IPS-18a (cell line): ENCODE measurements around the gene PTBP3.

Source experiments
- H3K27ac ChIP-seq: one replicate; pipeline ENCODE4 v1.5.1; 2013; ENCODE audit warnings: low read length
- H3K27me3 ChIP-seq: one replicate; pipeline ENCODE4 v1.6.1; 2013; ENCODE audit warnings: mild to moderate bottlenecking, low read length; ENCODE audit not compliant: control insufficient read depth, insufficient read depth
- H3K36me3 ChIP-seq: one replicate; pipeline ENCODE4 v1.6.1; 2013; ENCODE audit warnings: low read depth, low read length; ENCODE audit not compliant: control insufficient read depth
- H3K4me1 ChIP-seq: one replicate; pipeline ENCODE4 v1.6.1; 2013; ENCODE audit warnings: low read depth, low read length; ENCODE audit not compliant: control insufficient read depth
- H3K4me3 ChIP-seq: one replicate; pipeline ENCODE4 v1.5.1; 2013; ENCODE audit warnings: low read length
- H3K9ac ChIP-seq: one replicate; pipeline ENCODE4 v1.6.1; 2013; ENCODE audit warnings: mild to moderate bottlenecking, low read length, moderate library complexity
- H3K9me3 ChIP-seq: one replicate; pipeline ENCODE4 v1.6.1; 2013; ENCODE audit warnings: low read depth, low read length; ENCODE audit not compliant: control insufficient read depth

PTBP3 gene

GRCh38 chr9:112188884-112189283, 144.5 kb downstream of the PTBP3 start:
- Histone ChIP-seq H3K4me3 (no peak overlapping the region), H3K4me1 (peaks cover 8% of the 10 kb centered on the region), H3K27me3 (no peaks in the 10 kb centered on the region), H3K27ac (no peak overlapping the region), H3K9ac (no peak overlapping the region), H3K9me3 (no peaks in the 10 kb centered on the region), H3K36me3 (no peaks in the 10 kb centered on the region)

- H3K4me3 ChIP-seq, result no peak overlapping the region
- H3K9me3 ChIP-seq, result no peaks in the 10 kb centered on the region
- H3K9ac ChIP-seq, result no peak overlapping the region
- no peaks in the 10 kb centered on the region for H3K36me3 ChIP-seq
- no peak overlapping the region for H3K27ac ChIP-seq
- H3K27me3 ChIP-seq, result no peaks in the 10 kb centered on the region
- no peaks in the 10 kb centered on the region for H3K4me1 ChIP-seq
Observed at GRCh38 chr9:112187404-112187803, 146.0 kb downstream of the PTBP3 start.

- Histone ChIP-seq H3K36me3 (no peaks in the 10 kb centered on the region), H3K27ac (no peak overlapping the region), H3K9ac (no peak overlapping the region), H3K9me3 (no peaks in the 10 kb centered on the region), H3K27me3 (no peaks in the 10 kb centered on the region), H3K4me1 (no peaks in the 10 kb centered on the region), H3K4me3 (no peak overlapping the region)
Observed at GRCh38 chr9:112186695-112187094, 146.7 kb downstream of the PTBP3 start.

- Histone ChIP-seq H3K27me3 (no peaks in the 10 kb centered on the region), H3K27ac (no peak overlapping the region), H3K4me1 (no peaks in the 10 kb centered on the region), H3K9me3 (no peaks in the 10 kb centered on the region), H3K36me3 (no peaks in the 10 kb centered on the region), H3K4me3 (no peak overlapping the region), H3K9ac (no peak overlapping the region)
Observed at GRCh38 chr9:112184946-112185345, 148.5 kb downstream of the PTBP3 start.

GRCh38 chr9:112184221-112184620, 149.2 kb downstream of the PTBP3 start:
- Histone ChIP-seq H3K9me3 (no peaks in the 10 kb centered on the region), H3K4me3 (no peak overlapping the region), H3K27ac (no peak overlapping the region), H3K4me1 (no peaks in the 10 kb centered on the region), H3K36me3 (no peaks in the 10 kb centered on the region), H3K9ac (no peak overlapping the region), H3K27me3 (no peaks in the 10 kb centered on the region)

GRCh38 chr9:112180387-112180881, 153.0 kb downstream of the PTBP3 start:
- no peak overlapping the region for H3K27ac ChIP-seq
- H3K27me3 ChIP-seq, result peaks cover 18% of the 10 kb centered on the region
- no peaks in the 10 kb centered on the region for H3K4me1 ChIP-seq
- H3K36me3 ChIP-seq, result no peaks in the 10 kb centered on the region
- no peak overlapping the region for H3K9ac ChIP-seq
- no peak overlapping the region for H3K4me3 ChIP-seq
- no peaks in the 10 kb centered on the region for H3K9me3 ChIP-seq

- no peaks in the 10 kb centered on the region for H3K36me3 ChIP-seq
- H3K9ac ChIP-seq, result no peak overlapping the region
- peaks cover 21% of the 10 kb centered on the region for H3K27me3 ChIP-seq
- H3K4me1 ChIP-seq, result no peaks in the 10 kb centered on the region
- no peak overlapping the region for H3K27ac ChIP-seq
- no peaks in the 10 kb centered on the region for H3K9me3 ChIP-seq
- no peak overlapping the region for H3K4me3 ChIP-seq
Observed at GRCh38 chr9:112179816-112180215, 153.6 kb downstream of the PTBP3 start.

- H3K4me3 ChIP-seq, result no peak overlapping the region
- no peak overlapping the region for H3K27ac ChIP-seq
- H3K36me3 ChIP-seq, result no peaks in the 10 kb centered on the region
- H3K4me1 ChIP-seq, result no peaks in the 10 kb centered on the region
- no peak overlapping the region for H3K9ac ChIP-seq
- H3K9me3 ChIP-seq, result no peaks in the 10 kb centered on the region
- peaks cover 34% of the 10 kb centered on the region for H3K27me3 ChIP-seq
Observed at GRCh38 chr9:112176524-112176923, 156.9 kb downstream of the PTBP3 start.

GRCh38 chr9:112175796-112176315, 157.6 kb downstream of the PTBP3 start:
- no peak overlapping the region for H3K9ac ChIP-seq
- H3K36me3 ChIP-seq, result no peaks in the 10 kb centered on the region
- H3K4me3 ChIP-seq, result peak overlapping the region; percentile 75
- no peaks in the 10 kb centered on the region for H3K9me3 ChIP-seq
- H3K27me3 ChIP-seq, result peaks cover 34% of the 10 kb centered on the region
- H3K27ac ChIP-seq, result no peak overlapping the region
- no peaks in the 10 kb centered on the region for H3K4me1 ChIP-seq

- H3K9ac ChIP-seq, result no peak within 1 kb of the TSS
- H3K27me3 ChIP-seq, result peaks cover 34% of the 10 kb centered on the region
- H3K4me1 ChIP-seq, result peaks cover 3% of the 10 kb centered on the region
- H3K9me3 ChIP-seq, result no peaks in the 10 kb centered on the region
- H3K27ac ChIP-seq, result no peak within 1 kb of the TSS
- no peaks in the 10 kb centered on the region for H3K36me3 ChIP-seq
- H3K4me3 ChIP-seq, result peak within 1 kb of the TSS; percentile 75
Observed at GRCh38 chr9:112174965-112175795, 158.2 kb downstream of the PTBP3 start, which contains the start of gene SUSD1. Gene SUSD1, minus strand, starts transcription at chr9:112175297. Its CDS starts 62 bp downstream, at chr9:112175235.

GRCh38 chr9:112174222-112174964, 159.0 kb downstream of the PTBP3 start:
- Histone ChIP-seq H3K27ac (no peak overlapping the region), H3K4me3 (peak overlapping the region; percentile 42), H3K36me3 (no peaks in the 10 kb centered on the region), H3K9ac (no peak overlapping the region), H3K4me1 (peaks cover 4% of the 10 kb centered on the region), H3K27me3 (peaks cover 34% of the 10 kb centered on the region), H3K9me3 (no peaks in the 10 kb centered on the region)
